GM19452 (cell line): ENCODE results near the gene LARP4.
"Not testable (repeated sequence)": the region's sequence is repeated elsewhere in the genome, so short reads cannot be mapped to it uniquely, and the experiment has no call there.

Source experiments
- ATAC-seq: cut with Tn5 transposase; IDR thresholded peaks from one replicate; pipeline ENCODE4 v1.9.1; 2021; ENCODE audit not compliant: unreplicated experiment

Gene LARP4

GRCh38 chr12:50400104-50400637, 514 bp upstream of the LARP4 start:
- no peak for ATAC-seq

- ATAC-seq = no peak
Measured at GRCh38 chr12:50401500-50402081, 906 bp downstream of the LARP4 start.

- no peak for ATAC-seq
Measured at GRCh38 chr12:50402264-50403000, 1.7 kb downstream of the LARP4 start.

- ATAC-seq = no peak
Measured at GRCh38 chr12:50403001-50403440, 2.3 kb downstream of the LARP4 start.

GRCh38 chr12:50404307-50404706, 3.6 kb downstream of the LARP4 start:
- ATAC-seq = no peak

- ATAC-seq = no peak
Measured at GRCh38 chr12:50411051-50411660, 10.5 kb downstream of the LARP4 start.

- ATAC-seq = no peak
Measured at GRCh38 chr12:50415899-50416479, 15.3 kb downstream of the LARP4 start.

GRCh38 chr12:50419112-50419909, 18.6 kb downstream of the LARP4 start:
- no peak for ATAC-seq

- ATAC-seq = not testable (repeated sequence)
Measured at GRCh38 chr12:50422855-50423254, 22.2 kb downstream of the LARP4 start.

- not testable (repeated sequence) for ATAC-seq
Measured at GRCh38 chr12:50423342-50423741, 22.7 kb downstream of the LARP4 start.

GRCh38 chr12:50425589-50426258, 25.0 kb downstream of the LARP4 start:
- ATAC-seq = no peak

GRCh38 chr12:50431656-50432055, 31.0 kb downstream of the LARP4 start:
- ATAC-seq = not testable (repeated sequence)

- ATAC-seq = no peak
Measured at GRCh38 chr12:50440288-50440687, 39.6 kb downstream of the LARP4 start.

- no peak for ATAC-seq
Measured at GRCh38 chr12:50441763-50442162, 41.1 kb downstream of the LARP4 start.

- no peak for ATAC-seq
Measured at GRCh38 chr12:50442178-50442908, 41.7 kb downstream of the LARP4 start.

- ATAC-seq = not testable (repeated sequence)
Measured at GRCh38 chr12:50449671-50450070, 49.0 kb downstream of the LARP4 start.

GRCh38 chr12:50452795-50453194, 52.1 kb downstream of the LARP4 start:
- ATAC-seq = no peak

- ATAC-seq = no peak
Measured at GRCh38 chr12:50453872-50454271, 53.2 kb downstream of the LARP4 start.

- no peak for ATAC-seq
Measured at GRCh38 chr12:50458606-50459005, 57.9 kb downstream of the LARP4 start.

GRCh38 chr12:50467439-50467838, 66.8 kb downstream of the LARP4 start:
- no peak for ATAC-seq
